B cell (primary cell): Measurements from ENCODE around the gene NPHS1.

Experiments used
- EZH2 ChIP-seq: IDR thresholded peaks from 2 replicates; pipeline ENCODE4 v1.6.1; 2012; ENCODE audit warnings: borderline replicate concordance, low read depth, mild to moderate bottlenecking, moderate library complexity, low read length; ENCODE audit not compliant: insufficient read depth, poor library complexity, severe bottlenecking
- TF ChIP-seq, protein P1 (sequence below): fragments of 200-600 bp; IDR thresholded peaks from one replicate; pipeline ENCODE4 v1.8.0; 2022; ENCODE audit warnings: antibody characterized with exemption, mild to moderate bottlenecking

DNA sequence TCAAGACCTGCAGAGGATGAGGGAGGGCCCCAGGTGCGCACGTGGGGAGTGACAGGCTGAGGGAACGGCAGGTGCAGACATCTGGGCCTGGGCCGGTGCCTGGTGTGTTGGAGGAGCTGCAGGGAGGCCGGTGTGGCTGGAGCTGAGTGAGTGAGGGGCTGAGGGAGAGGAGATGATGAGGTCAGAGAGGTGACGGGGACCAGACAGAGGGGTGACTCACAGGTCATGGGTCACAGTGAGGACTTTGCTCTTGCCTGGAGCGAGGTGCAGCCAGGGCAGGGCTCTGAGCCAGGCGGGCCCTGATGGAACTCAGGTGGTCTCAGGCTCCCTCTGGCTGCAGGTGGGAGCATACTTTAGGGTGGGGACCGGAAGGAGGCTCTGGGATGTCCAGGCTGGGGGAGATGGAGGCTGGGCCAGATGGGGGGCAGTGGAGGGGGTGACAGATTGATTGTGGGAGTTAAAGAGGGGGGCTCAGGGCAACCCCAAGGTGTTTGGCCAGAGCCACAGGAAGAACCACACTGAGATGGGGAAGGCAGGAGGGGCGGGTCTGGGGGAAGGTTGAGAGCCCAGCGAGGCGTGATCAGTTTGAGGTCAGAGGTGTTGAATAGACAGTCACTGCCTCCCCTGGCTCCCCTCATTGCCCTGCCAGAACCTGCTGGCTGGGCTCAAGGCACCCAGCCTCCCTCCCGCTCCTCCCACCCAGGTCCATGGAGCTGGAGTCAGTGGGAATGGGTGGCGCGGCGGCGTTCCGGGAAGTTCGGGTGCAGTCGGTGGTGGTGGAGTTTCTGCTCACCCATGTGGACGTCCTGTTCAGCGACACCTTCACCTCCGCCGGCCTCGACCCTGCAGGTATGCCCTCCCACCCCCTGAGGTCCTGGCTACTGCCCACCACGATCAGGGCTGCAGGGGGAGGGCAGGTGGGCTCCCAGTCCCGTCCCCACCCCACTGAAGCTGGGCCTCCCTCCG, 68.6 kb downstream of the NPHS1 start:
- TF ChIP-seq, protein P1, sequence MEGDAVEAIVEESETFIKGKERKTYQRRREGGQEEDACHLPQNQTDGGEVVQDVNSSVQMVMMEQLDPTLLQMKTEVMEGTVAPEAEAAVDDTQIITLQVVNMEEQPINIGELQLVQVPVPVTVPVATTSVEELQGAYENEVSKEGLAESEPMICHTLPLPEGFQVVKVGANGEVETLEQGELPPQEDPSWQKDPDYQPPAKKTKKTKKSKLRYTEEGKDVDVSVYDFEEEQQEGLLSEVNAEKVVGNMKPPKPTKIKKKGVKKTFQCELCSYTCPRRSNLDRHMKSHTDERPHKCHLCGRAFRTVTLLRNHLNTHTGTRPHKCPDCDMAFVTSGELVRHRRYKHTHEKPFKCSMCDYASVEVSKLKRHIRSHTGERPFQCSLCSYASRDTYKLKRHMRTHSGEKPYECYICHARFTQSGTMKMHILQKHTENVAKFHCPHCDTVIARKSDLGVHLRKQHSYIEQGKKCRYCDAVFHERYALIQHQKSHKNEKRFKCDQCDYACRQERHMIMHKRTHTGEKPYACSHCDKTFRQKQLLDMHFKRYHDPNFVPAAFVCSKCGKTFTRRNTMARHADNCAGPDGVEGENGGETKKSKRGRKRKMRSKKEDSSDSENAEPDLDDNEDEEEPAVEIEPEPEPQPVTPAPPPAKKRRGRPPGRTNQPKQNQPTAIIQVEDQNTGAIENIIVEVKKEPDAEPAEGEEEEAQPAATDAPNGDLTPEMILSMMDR = no peak
- no peak for TF ChIP-seq EZH2
